ENCODE data around the gene CELSR1.

The CELSR1 gene

GRCh38 chr22:46367707-46368191 is 169.7 kb downstream of the CELSR1 start:
- H3K4me3 ChIP-seq (ENCODE audit: low read length) = no peak overlapping the region
- peak; percentile 84 for TF ChIP-seq CTCF (IDR thresholded peaks at IDR 0.05; ENCODE audit: insufficient read depth, low read depth, low read length, missing control alignments)
- DNase-seq (ENCODE audit: low read depth) = peak; percentile 73

- no peak overlapping the region for H3K4me3 ChIP-seq (ENCODE audit: low read length)
- no peak for DNase-seq (ENCODE audit: low read depth)
- TF ChIP-seq CTCF (IDR thresholded peaks at IDR 0.05; ENCODE audit: insufficient read depth, low read depth, low read length, missing control alignments) = no peak
Observed at GRCh38 chr22:46366801-46367706, 170.4 kb downstream of the CELSR1 start.

- no peak for DNase-seq (ENCODE audit: low read depth)
- H3K4me3 ChIP-seq (ENCODE audit: low read length) = no peak overlapping the region
- TF ChIP-seq CTCF (IDR thresholded peaks at IDR 0.05; ENCODE audit: insufficient read depth, low read depth, low read length, missing control alignments) = no peak
Observed at GRCh38 chr22:46366327-46366731, 171.1 kb downstream of the CELSR1 start.

- H3K4me3 ChIP-seq (ENCODE audit: low read length) = no peak overlapping the region
- TF ChIP-seq CTCF (IDR thresholded peaks at IDR 0.05; ENCODE audit: insufficient read depth, low read depth, low read length, missing control alignments) = no peak
- no peak for DNase-seq (ENCODE audit: low read depth)
Observed at GRCh38 chr22:46365166-46365624, 172.2 kb downstream of the CELSR1 start.

GRCh38 chr22:46364341-46365165 is 172.9 kb downstream of the CELSR1 start:
- no peak for TF ChIP-seq CTCF (IDR thresholded peaks at IDR 0.05; ENCODE audit: insufficient read depth, low read depth, low read length, missing control alignments)
- no peak overlapping the region for H3K4me3 ChIP-seq (ENCODE audit: low read length)
- no peak for DNase-seq (ENCODE audit: low read depth)

GRCh38 chr22:46363611-46364321 is 173.7 kb downstream of the CELSR1 start:
- no peak for DNase-seq (ENCODE audit: low read depth)
- TF ChIP-seq CTCF (IDR thresholded peaks at IDR 0.05; ENCODE audit: insufficient read depth, low read depth, low read length, missing control alignments) = no peak
- no peak overlapping the region for H3K4me3 ChIP-seq (ENCODE audit: low read length)
